PC-9 (cell line): ENCODE data around the gene QRFP. TPM values are rescaled to one million over a fixed set of nuclear protein-coding genes. Genes with fewer than 3 reads are reported as not detected.

Experiments used
- BruUV-seq: library from RNA; stranded (reverse); fragments of 400-500 nt; replicated peaks from 2 replicates; lab custom pipeline; 2021; lab: Mats Ljungman, UMichigan
- CTCF ChIA-PET: fragments of 300-600 bp; sonication (Branson Sonifier 250); formaldehyde crosslinking; loops from one replicate; lab custom pipeline; 2022; ENCODE audit warnings: antibody characterized with exemption; lab: Charles Lee
- POLR2A ChIA-PET: fragments of 300-600 bp; sonication (Branson Sonifier 250); formaldehyde crosslinking; loops from one replicate; lab custom pipeline; 2022; ENCODE audit warnings: antibody characterized with exemption; ENCODE audit not compliant: unreplicated experiment; lab: Charles Lee
- DNase-seq, 2 experiments: peaks; one replicate each; pipeline versions ENCODE4 v3.0.0 to v3.0.0-alpha.2; 2015 to 2022; ENCODE audit warnings: mixed read lengths in 1 of 2
- H2AFZ ChIP-seq: fragments of 200-600 bp; sonication (generic); 2 replicates; pipeline ENCODE4 v1.8.1; 2017; ENCODE audit warnings: antibody characterized with exemption
- H3F3A ChIP-seq: fragments of 200-600 bp; sonication (generic); 2 replicates; pipeline ENCODE4 v1.8.1; 2017; ENCODE audit warnings: antibody characterized with exemption, mild to moderate bottlenecking, low read depth; ENCODE audit not compliant: insufficient read depth
- H3K27ac ChIP-seq: fragments of 200-600 bp; sonication (generic); 2 replicates; pipeline ENCODE4 v1.6.1; 2016; ENCODE audit warnings: mixed run types
- H3K27me3 ChIP-seq: fragments of 200-600 bp; sonication (generic); 2 replicates; pipeline ENCODE4 v1.6.1; 2016; ENCODE audit warnings: low read depth, mixed run types; ENCODE audit not compliant: insufficient read depth
- H3K36me3 ChIP-seq: fragments of 200-600 bp; sonication (generic); 2 replicates; pipeline ENCODE4 v1.6.1; 2016; ENCODE audit warnings: low read depth, mixed run types
- H3K4me1 ChIP-seq: fragments of 200-600 bp; sonication (generic); replicated peaks from 2 replicates; pipeline ENCODE4 v1.6.1; 2016; ENCODE audit warnings: mixed run types; ENCODE audit not compliant: insufficient read depth
- H3K4me2 ChIP-seq: fragments of 200-600 bp; sonication (generic); 2 replicates; pipeline ENCODE4 v1.6.1; 2017; ENCODE audit warnings: mixed run types
- H3K4me3 ChIP-seq: fragments of 200-600 bp; sonication (generic); 2 replicates; pipeline ENCODE4 v1.6.1; 2016; ENCODE audit warnings: mixed run types
- H3K79me2 ChIP-seq: fragments of 200-600 bp; sonication (generic); 2 replicates; pipeline ENCODE4 v1.6.1; 2017; ENCODE audit warnings: low read depth, mixed run types
- H3K9me2 ChIP-seq: fragments of 200-600 bp; sonication (generic); 2 replicates; pipeline ENCODE4 v1.8.1; 2017; ENCODE audit warnings: mild to moderate bottlenecking; ENCODE audit not compliant: insufficient read depth
- H3K9me3 ChIP-seq: fragments of 200-600 bp; sonication (generic); 2 replicates; pipeline ENCODE4 v1.8.1; 2016; ENCODE audit warnings: low read depth; ENCODE audit not compliant: insufficient read depth
- H4K20me1 ChIP-seq: fragments of 200-600 bp; sonication (generic); 2 replicates; pipeline ENCODE4 v1.8.1; 2017; ENCODE audit not compliant: insufficient read depth
- CTCF ChIP-seq: fragments of 200-600 bp; sonication (generic); conservative IDR thresholded peaks from 2 replicates; pipeline ENCODE4 v1.6.1; 2017; ENCODE audit warnings: mixed run types, antibody characterized with exemption, mild to moderate bottlenecking, moderate library complexity
- EZH2 ChIP-seq: fragments of 200-600 bp; sonication (generic); IDR thresholded peaks from 2 replicates; pipeline ENCODE4 v1.8.0; 2017; ENCODE audit warnings: antibody characterized with exemption, low read depth
- intact Hi-C: fragments of 100-400 bp; cut with micrococcal nuclease; formaldehyde crosslinking; loops from one replicate; pipeline ENCODE4 v1.10.0; 2022; ENCODE audit not compliant: unreplicated experiment
- total RNA-seq: library from RNA; stranded (reverse); gene quantifications from 2 replicates; pipeline ENCODE4 v1.2.3, GENCODE V29; 2021

QRFP gene
- total RNA-seq, 1 experiment from 2014 or later, result not detected

- Histone ChIP-seq H3K36me3 (no peaks in the 10 kb centered on the region), H3K79me2 (no peaks in the 10 kb centered on the region), H3K4me3 (no peak overlapping the region), H3F3A (no peaks in the 10 kb centered on the region), H3K27ac (no peak overlapping the region), H2AFZ (no peak overlapping the region), H3K9me3 (no peaks in the 10 kb centered on the region), H3K9me2 (no peaks in the 10 kb centered on the region), H4K20me1 (no peaks in the 10 kb centered on the region), H3K4me2 (no peak overlapping the region), H3K27me3 (no peaks in the 10 kb centered on the region), H3K4me1 (no peaks in the 10 kb centered on the region)
- POLR2A ChIA-PET, result no interaction called here
- TF ChIP-seq CTCF (no peak), EZH2 (no peak)
- DNase-seq, result no peak
- CTCF ChIA-PET, result no interaction called here
- no TSS peak for BruUV-seq
- intact Hi-C loops, result loop anchor here (5.0 kb wide), 1 partner anchor 105 kb away; no protein-coding TSS in a partner anchor
Measured at GRCh38 chr9:130891688-130892476, 4.7 kb downstream of the QRFP start.

- Histone ChIP-seq H3K9me2 (no peaks in the 10 kb centered on the region), H3K79me2 (no peaks in the 10 kb centered on the region), H3K4me1 (no peaks in the 10 kb centered on the region), H3K27ac (no peak overlapping the region), H3K27me3 (no peaks in the 10 kb centered on the region), H3F3A (no peaks in the 10 kb centered on the region), H3K4me3 (no peak overlapping the region), H4K20me1 (no peaks in the 10 kb centered on the region), H2AFZ (no peak overlapping the region), H3K36me3 (no peaks in the 10 kb centered on the region), H3K4me2 (no peak overlapping the region), H3K9me3 (no peaks in the 10 kb centered on the region)
- intact Hi-C loops, result loop anchor here (5.0 kb wide), 1 partner anchor 106 kb away; no protein-coding TSS in a partner anchor
- ChIA-PET POLR2A (no interaction called here), CTCF (no interaction called here)
- no peak for DNase-seq
- BruUV-seq, result no TSS peak
- TF ChIP-seq CTCF (no peak), EZH2 (no peak)
Measured at GRCh38 chr9:130890870-130891687, 5.5 kb downstream of the QRFP start.

GRCh38 chr9:130890124-130890523 is 6.5 kb downstream of the QRFP start:
- ChIA-PET POLR2A (no interaction called here), CTCF (interaction anchor here (0.6 kb wide), 2 partner anchors 9 to 159 kb away, joined by 3 to 6 read pairs; no protein-coding TSS in a partner anchor)
- Histone ChIP-seq H4K20me1 (no peaks in the 10 kb centered on the region), H3F3A (no peaks in the 10 kb centered on the region), H3K27ac (no peak overlapping the region), H3K36me3 (no peaks in the 10 kb centered on the region), H3K9me2 (no peaks in the 10 kb centered on the region), H2AFZ (no peak overlapping the region), H3K4me3 (no peak overlapping the region), H3K4me2 (no peak overlapping the region), H3K4me1 (no peaks in the 10 kb centered on the region), H3K9me3 (no peaks in the 10 kb centered on the region), H3K79me2 (no peaks in the 10 kb centered on the region), H3K27me3 (no peaks in the 10 kb centered on the region)
- intact Hi-C loops, result loop anchor here (5.0 kb wide), 1 partner anchor 107 kb away; no protein-coding TSS in a partner anchor
- no peak for TF ChIP-seq CTCF
- TF ChIP-seq EZH2, result no peak
- no peak for DNase-seq
- BruUV-seq, result no TSS peak
